Dermis blood vessel endothelial cell (primary cell): Measurements from ENCODE around the gene NKD2. TPM values are rescaled to one million over a fixed set of nuclear protein-coding genes. Genes with fewer than 3 reads are reported as not detected.
"Not testable (repeated sequence)": the region's sequence is repeated elsewhere in the genome, so short reads cannot be mapped to it uniquely, and the experiment has no call there.

Experiments used
- DNase-seq: peaks from one replicate; pipeline ENCODE4 v3.0.0; 2010
- total RNA-seq: library from RNA; depleted of rRNA; stranded (reverse); fragments of >200 nt; gene quantifications from 2 replicates; pipeline ENCODE4 v1.2.3, GENCODE V29; 2014

NKD2 gene
- total RNA-seq, 1 donor from 2014 or later: 0.17 TPM

GRCh38 chr5:1075931-1076330 lies 67.3 kb downstream of the NKD2 start:
- no peak for DNase-seq

GRCh38 chr5:1076406-1076805 lies 67.8 kb downstream of the NKD2 start:
- no peak for DNase-seq

GRCh38 chr5:1077026-1077425 lies 68.4 kb downstream of the NKD2 start:
- DNase-seq: no peak

GRCh38 chr5:1077491-1078020 lies 69.0 kb downstream of the NKD2 start:
- no peak for DNase-seq

GRCh38 chr5:1078206-1078605 lies 69.6 kb downstream of the NKD2 start:
- no peak for DNase-seq

DNA sequence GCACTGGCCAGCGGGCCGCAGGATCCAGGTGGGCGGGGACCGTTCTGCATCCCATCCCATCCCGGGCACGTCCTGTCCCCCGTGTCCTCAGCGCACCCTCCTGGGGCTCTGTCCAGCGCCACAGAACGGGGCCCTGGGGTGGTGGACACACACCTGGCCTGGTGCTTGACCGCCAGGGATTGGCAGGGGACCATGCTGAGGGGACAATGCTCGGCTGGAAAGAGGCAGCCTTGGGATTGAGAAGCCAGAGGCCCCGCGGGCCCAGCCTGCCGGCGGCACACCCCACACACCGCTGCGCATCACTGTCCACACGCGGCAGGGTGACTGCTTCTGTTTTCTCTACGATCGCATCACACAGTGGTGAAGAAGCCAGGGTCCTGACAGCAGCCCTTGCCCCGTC lies 70.2 kb downstream of the NKD2 start:
- DNase-seq: no peak

DNA sequence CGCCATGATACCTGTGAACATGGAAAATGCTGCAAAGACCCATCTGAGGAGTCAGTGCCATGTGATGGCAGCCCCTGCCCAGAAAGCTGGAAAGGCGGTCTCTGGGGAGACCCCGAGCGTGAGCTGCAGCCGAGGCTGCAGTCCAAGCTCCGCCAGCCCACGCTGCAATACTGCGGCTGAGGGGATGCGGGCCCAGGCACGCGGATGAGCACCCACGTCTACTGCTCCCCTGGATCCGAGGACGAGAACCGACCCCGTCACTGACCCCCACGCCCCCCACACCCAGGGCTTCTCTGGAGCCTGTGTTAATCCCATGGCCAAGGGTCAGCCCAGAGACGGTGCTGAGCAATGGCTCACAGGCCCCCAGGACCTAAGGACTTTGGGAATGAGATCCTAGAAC lies 70.9 kb downstream of the NKD2 start:
- no peak for DNase-seq

DNA sequence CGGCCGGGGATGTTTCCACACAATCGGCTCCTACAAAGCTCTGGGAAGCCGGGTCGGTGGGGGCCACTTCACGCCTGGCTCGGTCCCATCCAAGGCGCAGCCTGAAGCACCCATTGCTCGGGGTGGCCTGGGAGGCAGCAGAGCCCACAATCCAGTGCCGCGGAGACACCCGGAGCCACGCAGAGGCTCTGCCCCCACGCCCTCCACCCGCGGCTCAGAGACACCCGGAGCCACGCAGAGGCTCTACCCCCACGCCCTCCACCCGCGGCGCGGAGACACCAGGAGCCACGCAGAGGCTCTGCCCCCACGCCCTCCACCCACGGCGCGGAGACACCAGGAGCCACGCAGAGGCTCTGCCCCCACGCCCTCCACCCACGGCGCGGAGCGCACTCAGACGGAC lies 71.4 kb downstream of the NKD2 start:
- no peak for DNase-seq

- DNase-seq: no peak
Observed at GRCh38 chr5:1080432-1080831, 71.8 kb downstream of the NKD2 start.

DNA sequence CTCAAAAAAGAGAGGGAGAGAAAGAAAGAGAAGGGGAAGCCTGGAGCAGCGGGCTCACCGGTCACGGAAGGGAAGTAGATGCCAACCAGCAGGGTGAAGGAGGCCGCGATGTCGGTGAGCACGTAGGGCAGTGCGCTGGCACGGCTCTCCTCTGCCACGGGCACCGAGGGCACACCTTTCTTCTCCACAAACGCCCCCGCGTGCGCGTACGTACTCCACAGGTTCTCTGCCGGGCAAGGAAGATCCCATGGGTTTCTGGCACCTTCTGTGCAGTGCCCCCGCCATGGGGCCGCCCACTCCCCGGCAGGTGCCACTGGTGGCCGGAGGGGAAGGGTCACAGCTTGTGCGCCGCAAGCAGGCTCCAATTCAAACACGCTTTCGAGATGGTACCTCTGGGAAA lies 72.9 kb downstream of the NKD2 start:
- no peak for DNase-seq

- DNase-seq: not testable (repeated sequence)
Observed at GRCh38 chr5:1083026-1083425, 74.4 kb downstream of the NKD2 start.

DNA sequence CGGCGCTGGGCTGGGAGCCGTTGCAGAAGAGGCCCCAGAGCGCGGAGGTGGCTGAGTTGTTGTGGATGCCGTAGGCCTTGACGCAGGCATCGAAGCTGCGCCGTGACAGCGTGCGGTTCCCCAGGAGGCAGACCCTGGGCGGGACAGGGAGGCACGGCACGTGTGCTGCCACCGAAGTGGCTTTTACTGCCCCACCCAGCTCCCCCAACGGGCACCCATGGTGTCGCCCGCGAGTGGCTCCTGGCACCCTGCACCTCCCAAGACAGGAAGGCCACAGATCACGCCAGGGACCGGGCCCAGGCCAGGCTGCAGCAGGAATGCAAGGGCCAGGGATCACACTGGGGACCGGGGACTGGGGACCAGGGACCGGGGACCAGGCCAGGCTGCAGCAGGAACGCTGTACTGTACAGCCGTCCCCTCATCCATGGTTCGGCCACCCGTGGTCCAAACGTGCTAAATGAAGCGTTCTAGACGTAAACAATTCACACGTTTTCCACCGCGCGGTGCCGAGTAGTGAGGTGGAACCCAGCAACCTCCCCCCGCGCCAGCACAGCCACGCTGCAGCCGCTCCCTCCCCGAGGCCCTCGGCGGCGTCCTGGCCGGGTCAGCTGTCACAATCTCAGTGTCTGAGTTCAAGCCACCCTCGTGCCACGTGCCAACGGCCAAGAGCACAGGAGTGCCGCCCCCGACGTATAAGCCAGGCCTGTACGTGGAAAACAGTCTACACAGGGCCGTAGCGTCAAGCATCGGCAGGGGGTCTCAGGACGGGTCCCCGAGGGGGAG lies 75.4 kb downstream of the NKD2 start:
- DNase-seq: no peak

- no peak for DNase-seq
Observed at GRCh38 chr5:1085391-1085790, 76.8 kb downstream of the NKD2 start.

GRCh38 chr5:1086137-1086536 lies 77.5 kb downstream of the NKD2 start:
- DNase-seq: no peak

DNA sequence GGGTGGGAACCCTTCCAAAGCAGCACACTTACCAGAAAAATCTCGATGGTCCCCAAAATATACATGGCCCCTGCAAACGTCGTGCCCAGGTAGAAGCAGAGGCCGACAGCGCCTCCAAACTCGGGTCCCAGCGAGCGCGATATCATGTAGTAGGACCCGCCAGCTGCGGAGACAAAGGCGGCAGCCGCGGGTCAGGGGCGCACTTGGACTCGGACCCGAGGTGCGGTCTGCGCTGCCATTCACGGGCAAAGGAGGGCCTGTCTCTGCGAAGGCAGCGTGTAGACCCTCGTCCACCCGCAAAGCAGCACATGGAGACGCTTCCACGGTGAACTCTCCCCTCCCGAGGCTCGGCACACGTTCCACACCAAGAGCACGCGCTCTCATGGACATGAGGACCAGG lies 78.3 kb downstream of the NKD2 start:
- DNase-seq: no peak

- no peak for DNase-seq
Observed at GRCh38 chr5:1087428-1087827, 78.8 kb downstream of the NKD2 start.

DNA sequence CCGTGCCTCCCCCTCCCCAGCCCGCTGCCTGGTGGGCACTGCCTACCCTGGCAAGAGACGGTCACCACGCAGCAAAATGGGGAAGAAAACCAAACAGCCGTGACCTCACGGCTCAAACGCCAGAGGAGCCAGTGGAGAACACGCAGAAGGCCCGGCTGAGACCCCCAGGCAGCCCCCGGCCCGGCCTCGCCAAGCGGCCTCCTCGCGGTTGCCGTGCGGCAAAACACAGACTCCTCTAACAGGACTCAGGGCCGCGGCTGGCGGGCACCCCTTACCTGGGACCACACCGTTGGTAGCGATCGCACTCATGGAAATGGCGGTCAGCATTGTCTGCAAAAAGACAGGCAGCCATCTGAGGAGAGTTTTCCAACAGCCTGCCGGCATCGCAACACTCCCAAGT lies 79.4 kb downstream of the NKD2 start:
- DNase-seq: no peak

Other genes starting within 250 kb of the NKD2 start
- 0.17 TPM in 1 of 2 replicates, not detected in the other for gene ZDHHC11B, start 224.1 kb upstream of the NKD2 start, total RNA-seq
- gene ZDHHC11, start 157.8 kb upstream of the NKD2 start, total RNA-seq: 0.33 and 1.7 TPM in 2 replicates
- gene BRD9, start 116.0 kb upstream of the NKD2 start, total RNA-seq: 51.6 and 53.1 TPM in 2 replicates
- 11.1 and 39.6 TPM in 2 replicates for gene TRIP13, start 115.9 kb upstream of the NKD2 start, total RNA-seq
- 31.3 and 38.8 TPM in 2 replicates for gene SLC12A7, start 103.3 kb downstream of the NKD2 start, total RNA-seq
- gene SLC6A19, start 192.8 kb downstream of the NKD2 start, total RNA-seq: not detected in 2 replicates
- not detected in 2 replicates for gene SLC6A18, start 216.6 kb downstream of the NKD2 start, total RNA-seq